HEK293T (cell line): ENCODE measurements around the gene CDKN2B.

Experiments used
- ARNT ChIP-seq: fragments of 450-650 bp; IDR thresholded peaks from 2 replicates; pipeline ENCODE4 v1.6.1; 2017; ENCODE audit warnings: mild to moderate bottlenecking
- BHLHE40 ChIP-seq: fragments of 450-650 bp; IDR thresholded peaks from 2 replicates; pipeline ENCODE4 v1.6.1; 2016; ENCODE audit warnings: mild to moderate bottlenecking, moderate library complexity, borderline replicate concordance
- CTBP1 ChIP-seq: fragments of 450-650 bp; IDR thresholded peaks from 2 replicates; pipeline ENCODE4 v1.6.1; 2016; ENCODE audit warnings: borderline replicate concordance
- ELF4 ChIP-seq: fragments of 450-650 bp; IDR thresholded peaks from 2 replicates; pipeline ENCODE4 v1.6.1; 2017; ENCODE audit warnings: antibody characterized with exemption
- FOXA1 ChIP-seq: fragments of 450-650 bp; IDR thresholded peaks from 2 replicates; pipeline ENCODE4 v1.6.1; 2016; ENCODE audit warnings: mild to moderate bottlenecking
- FOXK2 ChIP-seq: fragments of 450-650 bp; IDR thresholded peaks from 2 replicates; pipeline ENCODE4 v1.6.1; 2016; ENCODE audit warnings: mild to moderate bottlenecking
- FOXM1 ChIP-seq: fragments of 450-650 bp; IDR thresholded peaks from 2 replicates; pipeline ENCODE4 v1.6.1; 2017; ENCODE audit warnings: mild to moderate bottlenecking, borderline replicate concordance
- HDGF ChIP-seq: fragments of 450-650 bp; IDR thresholded peaks from 2 replicates; pipeline ENCODE4 v1.6.1; 2017; ENCODE audit warnings: antibody characterized with exemption, borderline replicate concordance
- L3MBTL2 ChIP-seq: fragments of 450-650 bp; conservative IDR thresholded peaks from 2 replicates; pipeline ENCODE4 v1.6.1; 2016; ENCODE audit warnings: mild to moderate bottlenecking
- LEF1 ChIP-seq: fragments of 450-650 bp; IDR thresholded peaks from 2 replicates; pipeline ENCODE4 v1.6.1; 2017; ENCODE audit warnings: mild to moderate bottlenecking, borderline replicate concordance
- PKNOX1 ChIP-seq: fragments of 450-650 bp; IDR thresholded peaks from 2 replicates; pipeline ENCODE4 v1.6.1; 2016
- SP1 ChIP-seq: fragments of 450-650 bp; IDR thresholded peaks from 2 replicates; pipeline ENCODE4 v1.6.1; 2017
- SUZ12 ChIP-seq: fragments of 450-650 bp; IDR thresholded peaks from 2 replicates; pipeline ENCODE4 v1.6.1; 2016; ENCODE audit warnings: mild to moderate bottlenecking
- TARDBP ChIP-seq: fragments of 450-650 bp; IDR thresholded peaks from 2 replicates; pipeline ENCODE4 v1.6.1; 2016

GRCh38 chr9:22041775-22042174, 32.7 kb upstream of the CDKN2B start:
- TF ChIP-seq FOXK2 (no peak), HDGF (no peak), ARNT (no peak), ELF4 (no peak), SP1 (no peak), SUZ12 (no peak), FOXA1 (no peak), TARDBP (no peak), CTBP1 (no peak), BHLHE40 (no peak), PKNOX1 (no peak), L3MBTL2 (no peak), FOXM1 (no peak), LEF1 (no peak)
